Adrenal gland (tissue), 5 donors: Measurements from ENCODE around the gene GRAMD1B.

Experiments used
- CTCF ChIP-seq, 6 experiments: fragments of 450-650 bp in 4 of 6; fragments of 200-600 bp in 2 of 6; sonication (generic) in 1 of 6; IDR thresholded peaks; 1 replicate in 5 of 6; 2 replicates in 1 of 6; pipeline versions ENCODE4 v1.5.1 to v1.8.0; 2016 to 2021; ENCODE audit warnings: antibody characterized with exemption in 6 of 6, mild to moderate bottlenecking in 2 of 6, moderate library complexity in 1 of 6
- POLR2A ChIP-seq, 2 donors: fragments of 450-650 bp; IDR thresholded peaks; one replicate each; pipeline ENCODE4 v1.6.1; 2017; ENCODE audit warnings: antibody characterized with exemption in 2 of 2, mild to moderate bottlenecking in 2 of 2, moderate library complexity in 1 of 2
- donor health status: DM: no; HTN: no; CAD: no.

GRCh38 chr11:123430721-123431497 is 840 bp downstream of the GRAMD1B start:
- TF ChIP-seq CTCF (IDR thresholded peaks at IDR 0.05) (no peak), POLR2A (IDR thresholded peaks at IDR 0.05) (peak; percentile 48 to 83)
